Coronary artery (tissue), 2 donors: ENCODE data around the gene CLDN9.

ENCODE experiments used
- DNase-seq: peaks from one replicate; pipeline ENCODE4 v3.0.0-alpha.2; 2017; ENCODE audit warnings: low spot score
- H3K27ac ChIP-seq, 2 donors: fragments of 200-600 bp; sonication (generic); one replicate each; pipeline ENCODE4 v1.5.1; 2016 to 2019
- H3K4me3 ChIP-seq: fragments of 200-600 bp; sonication (generic); 2 replicates; pipeline ENCODE4 v1.5.1; 2016; ENCODE audit warnings: mild to moderate bottlenecking, moderate library complexity
- TF ChIP-seq, protein P1 (sequence below): fragments of 200-600 bp; sonication (generic); IDR thresholded peaks from one replicate; pipeline ENCODE4 v1.5.1; 2019; ENCODE audit warnings: antibody characterized with exemption

Gene CLDN9

GRCh38 chr16:3012828-3013420 lies at the start of gene CLDN9:
TSS of gene CLDN9 (plus strand) at chr16:3012923. CDS start at chr16:3013363, 440 bp downstream.
- TF ChIP-seq, protein P1, sequence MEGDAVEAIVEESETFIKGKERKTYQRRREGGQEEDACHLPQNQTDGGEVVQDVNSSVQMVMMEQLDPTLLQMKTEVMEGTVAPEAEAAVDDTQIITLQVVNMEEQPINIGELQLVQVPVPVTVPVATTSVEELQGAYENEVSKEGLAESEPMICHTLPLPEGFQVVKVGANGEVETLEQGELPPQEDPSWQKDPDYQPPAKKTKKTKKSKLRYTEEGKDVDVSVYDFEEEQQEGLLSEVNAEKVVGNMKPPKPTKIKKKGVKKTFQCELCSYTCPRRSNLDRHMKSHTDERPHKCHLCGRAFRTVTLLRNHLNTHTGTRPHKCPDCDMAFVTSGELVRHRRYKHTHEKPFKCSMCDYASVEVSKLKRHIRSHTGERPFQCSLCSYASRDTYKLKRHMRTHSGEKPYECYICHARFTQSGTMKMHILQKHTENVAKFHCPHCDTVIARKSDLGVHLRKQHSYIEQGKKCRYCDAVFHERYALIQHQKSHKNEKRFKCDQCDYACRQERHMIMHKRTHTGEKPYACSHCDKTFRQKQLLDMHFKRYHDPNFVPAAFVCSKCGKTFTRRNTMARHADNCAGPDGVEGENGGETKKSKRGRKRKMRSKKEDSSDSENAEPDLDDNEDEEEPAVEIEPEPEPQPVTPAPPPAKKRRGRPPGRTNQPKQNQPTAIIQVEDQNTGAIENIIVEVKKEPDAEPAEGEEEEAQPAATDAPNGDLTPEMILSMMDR = no peak
- H3K27ac ChIP-seq = no peak within 1 kb of the TSS
- DNase-seq = no peak
- H3K4me3 ChIP-seq = no peak within 1 kb of the TSS

GRCh38 chr16:2963074-2963722 lies 49.5 kb upstream of the CLDN9 start:
- no peak for DNase-seq
- TF ChIP-seq, protein P1 = no peak
- Histone ChIP-seq H3K27ac (no peak overlapping the region), H3K4me3 (peak overlapping the region; percentile 59)

GRCh38 chr16:2963723-2964474 lies 48.8 kb upstream of the CLDN9 start, which contains the start of gene KREMEN2:
TSS of gene KREMEN2 (plus strand) at chr16:2964275. CDS start at chr16:2964521, 246 bp downstream.
- TF ChIP-seq, protein P1 = no peak
- no peak for DNase-seq
- Histone ChIP-seq H3K27ac (no peak within 1 kb of the TSS), H3K4me3 (peak within 1 kb of the TSS; percentile 59)

DNA sequence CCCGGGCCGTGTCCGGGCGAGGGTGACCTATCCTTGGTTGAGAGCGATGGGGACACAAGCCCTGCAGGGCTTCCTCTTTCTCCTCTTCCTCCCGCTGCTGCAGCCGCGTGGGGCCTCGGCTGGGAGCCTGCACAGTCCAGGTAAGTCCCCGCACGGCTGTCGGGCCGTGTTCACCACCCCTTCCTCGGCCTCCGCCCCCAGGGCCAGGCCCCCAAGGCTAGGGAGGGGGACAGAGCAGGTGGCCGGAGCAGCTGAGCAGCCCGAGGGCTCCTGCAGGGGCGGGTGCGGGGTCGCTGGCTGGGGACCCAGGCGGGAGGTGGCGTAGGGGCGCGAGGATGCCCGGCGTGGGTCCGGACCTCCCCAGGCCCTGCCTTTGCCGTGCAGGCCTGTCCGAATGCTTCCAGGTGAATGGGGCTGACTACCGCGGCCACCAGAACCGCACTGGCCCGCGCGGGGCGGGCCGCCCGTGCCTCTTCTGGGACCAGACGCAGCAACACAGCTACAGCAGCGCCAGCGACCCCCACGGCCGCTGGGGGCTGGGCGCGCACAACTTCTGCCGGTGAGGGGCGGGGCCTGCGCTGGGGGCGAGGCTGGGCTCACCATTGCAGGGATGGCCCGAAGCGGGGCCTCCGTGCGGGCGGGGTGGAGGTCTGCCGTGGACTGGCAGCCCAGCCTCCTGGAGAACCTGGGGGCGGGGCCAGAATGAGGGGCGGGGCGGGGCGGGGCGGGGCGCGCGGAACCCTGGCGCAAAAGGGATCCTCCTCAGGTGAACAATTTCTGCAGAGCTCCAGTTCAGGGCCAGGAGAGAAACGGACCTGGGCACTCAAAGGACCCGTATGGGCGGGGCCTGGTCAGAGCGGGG lies 48.0 kb upstream of the CLDN9 start:
- H3K27ac ChIP-seq = no peak overlapping the region
- TF ChIP-seq, protein P1 = no peak
- DNase-seq = no peak
- peak overlapping the region; percentile 59 for H3K4me3 ChIP-seq

GRCh38 chr16:2966043-2966807 lies 46.5 kb upstream of the CLDN9 start:
- Histone ChIP-seq H3K27ac (no peak overlapping the region), H3K4me3 (peak overlapping the region; percentile 52)
- TF ChIP-seq, protein P1 = no peak
- DNase-seq = no peak

- no peak for DNase-seq
- H3K27ac ChIP-seq = no peak overlapping the region
- TF ChIP-seq, protein P1 = no peak
- peak overlapping the region; percentile 52 for H3K4me3 ChIP-seq
Measured at GRCh38 chr16:2966808-2967191, 45.9 kb upstream of the CLDN9 start.
